RPMI7951 (cell line): ENCODE data around the gene APRT. TPM values are rescaled to one million over a fixed set of nuclear protein-coding genes. Genes with fewer than 3 reads are reported as not detected.
"Not testable (repeated sequence)": the region's sequence is repeated elsewhere in the genome, so short reads cannot be mapped to it uniquely, and the experiment has no call there.

Experiments used
- DNase-seq: peaks from one replicate; pipeline ENCODE4 v3.0.0-alpha.2; 2012; ENCODE audit warnings: low read depth
- total RNA-seq: library from RNA; depleted of rRNA; stranded (reverse); fragments of >200 nt; shearing (Covaris generic); gene quantifications from 2 replicates; pipeline ENCODE4 v1.2.3, GENCODE V29; 2014

The APRT gene
- total RNA-seq, 1 experiment from 2014 or later: 122 TPM

- not testable (repeated sequence) for DNase-seq
Measured at GRCh38 chr16:88788749-88789148, 23.0 kb downstream of the APRT start.

DNA sequence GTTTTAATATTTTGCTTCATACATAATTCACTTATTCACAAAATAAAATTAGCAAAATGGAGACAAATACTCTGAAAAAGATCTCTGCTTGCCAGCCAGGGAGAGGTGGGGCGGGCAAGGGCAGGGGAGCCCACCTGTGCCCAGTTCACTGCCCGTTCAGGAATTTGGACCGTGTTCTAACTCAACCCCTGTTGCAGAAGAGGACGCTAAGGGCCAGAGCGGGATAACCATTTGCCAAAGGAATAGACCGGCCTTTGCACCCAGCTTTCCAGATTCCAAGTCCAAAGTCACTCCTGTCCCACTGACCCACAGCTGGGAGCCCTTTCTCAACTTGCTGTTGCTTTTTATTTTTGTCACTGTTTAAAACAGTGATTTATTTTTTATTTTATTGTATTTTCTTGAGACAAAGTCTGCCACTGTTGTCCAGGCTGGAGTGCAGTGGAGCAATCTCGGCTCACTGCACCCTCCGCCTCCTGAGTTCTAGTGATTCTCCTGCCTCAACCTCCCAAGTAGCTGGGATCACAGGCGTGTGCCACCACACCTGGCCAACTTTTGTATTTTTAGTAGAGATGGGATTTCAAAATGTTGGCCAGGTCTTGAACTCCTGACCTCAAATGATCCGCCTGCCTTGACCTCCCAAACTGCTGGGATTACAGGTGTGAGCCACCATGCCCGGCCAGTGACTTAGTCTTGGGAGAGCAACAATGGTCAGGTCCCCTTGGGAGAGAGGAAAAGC lies 24.0 kb downstream of the APRT start:
- no peak for DNase-seq

DNA sequence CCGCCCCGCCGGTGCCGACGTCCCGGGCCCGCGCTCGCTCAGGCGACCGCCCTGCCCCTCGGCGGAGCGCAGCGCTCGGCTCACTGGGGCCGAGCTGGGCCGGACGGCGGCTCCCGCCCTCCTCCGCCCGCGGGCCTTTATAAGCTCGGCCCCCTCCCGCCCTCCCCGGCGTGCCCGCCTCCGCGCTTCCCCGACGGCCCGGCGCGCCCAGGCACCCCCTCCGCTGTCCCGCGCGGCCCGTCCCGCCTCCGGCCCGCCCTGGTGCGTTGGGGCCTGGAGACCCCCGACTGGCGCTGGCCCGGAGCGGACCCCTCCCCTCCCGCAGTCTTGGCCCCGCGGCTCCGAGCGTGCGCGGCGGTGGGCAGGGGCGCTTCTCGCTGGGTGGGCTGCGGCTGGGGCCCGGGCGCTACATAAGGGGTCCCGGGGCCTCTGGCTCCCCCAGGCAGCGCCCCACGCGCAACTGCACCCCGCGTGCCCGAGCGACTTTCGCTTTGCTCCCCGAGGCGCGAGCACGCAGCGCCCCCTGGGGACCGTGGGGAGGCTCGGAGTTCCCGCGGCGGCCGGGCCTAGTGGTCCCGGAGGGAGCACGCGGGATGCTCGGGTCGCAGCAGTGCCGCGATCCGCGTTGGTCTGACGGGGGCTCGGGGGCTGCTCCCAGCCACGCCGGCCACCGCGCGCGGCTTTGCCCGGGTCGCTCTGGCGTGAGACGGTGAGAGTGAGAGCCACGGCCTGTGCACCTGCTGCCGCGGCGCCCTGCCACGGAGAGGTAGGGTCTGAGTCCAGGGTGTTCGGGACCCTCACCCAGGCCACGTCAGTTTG lies 26.4 kb downstream of the APRT start, which contains the start of gene PIEZO1:
Gene PIEZO1 (minus strand): TSS at position 115 of the 819 bp plus-strand sequence. CDS start 256 bp downstream, outside the sequence.
- DNase-seq: peak; percentile 65

GRCh38 chr16:88784856-88785105 lies 26.9 kb downstream of the APRT start:
- no peak for DNase-seq

- DNase-seq: peak; percentile 85
Measured at GRCh38 chr16:88784074-88784855, 27.5 kb downstream of the APRT start.

DNA sequence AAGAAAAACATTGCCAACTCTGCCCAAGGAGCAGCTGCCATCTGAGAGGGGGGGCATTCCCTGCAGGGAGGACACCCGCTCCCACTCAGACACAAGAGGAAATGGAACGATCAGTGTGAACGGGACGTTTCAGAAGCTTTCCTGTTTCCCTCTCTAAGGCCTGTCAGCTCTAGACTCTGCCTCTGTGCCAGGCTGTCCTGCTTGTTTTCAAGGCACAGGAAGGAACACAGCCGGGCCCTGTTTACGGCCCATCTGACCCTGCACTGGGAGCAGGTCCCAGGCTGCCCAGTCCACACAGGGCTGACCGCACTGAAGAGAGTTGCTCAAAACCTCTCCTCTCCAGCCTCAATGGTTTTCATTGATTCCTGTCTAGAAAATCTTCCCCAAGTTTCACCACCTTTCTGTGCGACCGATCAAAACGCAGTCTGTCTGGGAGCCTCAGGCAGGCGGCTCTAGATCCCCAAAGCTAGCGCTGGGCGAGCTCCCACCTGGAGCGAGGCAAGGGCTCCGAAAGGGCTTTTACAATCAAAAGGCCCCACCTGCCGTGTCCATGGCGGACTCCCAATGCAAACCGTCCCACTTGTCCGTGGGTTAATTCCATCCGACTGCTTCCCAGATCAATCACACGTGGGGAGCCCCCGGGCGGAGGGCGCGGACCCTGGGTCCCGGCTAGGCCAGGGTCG lies 28.2 kb downstream of the APRT start:
- DNase-seq: peak; percentile 57

- peak; percentile 84 for DNase-seq
Measured at GRCh38 chr16:88782454-88783390, 29.0 kb downstream of the APRT start.

DNA sequence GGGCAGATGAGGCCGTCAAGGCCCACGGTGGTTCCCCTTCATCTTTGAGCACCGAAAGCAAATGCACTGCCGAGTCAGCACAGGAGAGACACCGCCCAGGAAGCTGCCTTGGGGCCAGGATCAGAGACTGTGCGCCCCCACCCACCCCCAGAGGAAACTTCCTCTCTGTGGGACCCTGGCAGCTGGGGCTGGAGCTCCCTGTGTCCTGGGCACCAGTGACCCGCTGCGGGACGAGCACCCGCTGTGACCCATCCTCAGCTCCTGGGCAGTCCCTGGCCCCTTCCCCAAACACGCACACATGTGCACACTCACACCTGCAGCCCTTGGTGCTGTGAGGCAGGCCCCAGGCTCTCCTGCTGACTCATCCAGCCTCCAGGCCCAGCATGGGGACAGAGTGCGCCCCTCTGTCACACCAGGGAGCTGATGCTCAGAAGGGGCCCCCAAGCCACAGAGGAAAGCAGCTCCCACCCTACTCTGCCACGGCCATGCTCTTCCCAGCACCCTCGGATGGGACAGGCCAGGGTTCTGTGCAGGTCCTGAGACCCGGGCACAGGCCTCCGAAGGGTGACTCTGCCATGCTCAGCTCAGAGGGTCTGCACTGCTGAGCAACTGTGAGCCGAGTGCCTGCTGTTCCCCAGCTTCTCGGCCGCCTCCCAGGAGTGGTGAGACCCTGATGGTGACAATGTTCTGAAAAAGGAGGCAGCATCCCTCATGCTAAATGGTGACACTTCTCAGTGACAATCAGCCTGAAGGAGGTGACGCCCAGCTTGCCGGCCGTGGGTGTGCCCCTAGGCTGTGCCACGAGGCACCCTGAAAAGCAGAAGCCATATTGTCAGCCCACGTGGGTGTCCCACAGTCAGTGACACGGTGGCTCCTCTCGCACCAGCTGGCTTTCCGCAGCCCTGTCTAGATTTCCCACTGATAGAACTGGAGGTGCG lies 30.3 kb downstream of the APRT start:
- no peak for DNase-seq

GRCh38 chr16:88780142-88781062 lies 31.3 kb downstream of the APRT start:
- no peak for DNase-seq

- DNase-seq: no peak
Measured at GRCh38 chr16:88779406-88780141, 32.2 kb downstream of the APRT start.

- DNase-seq: no peak
Measured at GRCh38 chr16:88778541-88779065, 33.1 kb downstream of the APRT start.

DNA sequence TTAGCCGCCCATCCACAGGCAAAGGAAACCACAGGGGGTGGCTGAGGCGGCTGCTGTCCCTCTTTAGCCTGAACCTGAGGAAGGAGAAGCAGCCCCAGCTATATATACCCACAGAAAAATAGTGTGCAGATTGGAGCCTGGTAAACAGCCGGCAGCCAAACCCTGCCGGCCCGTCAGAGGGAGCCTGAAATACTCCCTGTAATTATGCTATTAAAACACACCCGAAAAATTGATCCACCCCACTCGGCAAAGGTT lies 33.5 kb downstream of the APRT start:
- no peak for DNase-seq

- DNase-seq: no peak
Measured at GRCh38 chr16:88777471-88778270, 34.1 kb downstream of the APRT start.

GRCh38 chr16:88775825-88776224 lies 35.9 kb downstream of the APRT start:
- DNase-seq: no peak

DNA sequence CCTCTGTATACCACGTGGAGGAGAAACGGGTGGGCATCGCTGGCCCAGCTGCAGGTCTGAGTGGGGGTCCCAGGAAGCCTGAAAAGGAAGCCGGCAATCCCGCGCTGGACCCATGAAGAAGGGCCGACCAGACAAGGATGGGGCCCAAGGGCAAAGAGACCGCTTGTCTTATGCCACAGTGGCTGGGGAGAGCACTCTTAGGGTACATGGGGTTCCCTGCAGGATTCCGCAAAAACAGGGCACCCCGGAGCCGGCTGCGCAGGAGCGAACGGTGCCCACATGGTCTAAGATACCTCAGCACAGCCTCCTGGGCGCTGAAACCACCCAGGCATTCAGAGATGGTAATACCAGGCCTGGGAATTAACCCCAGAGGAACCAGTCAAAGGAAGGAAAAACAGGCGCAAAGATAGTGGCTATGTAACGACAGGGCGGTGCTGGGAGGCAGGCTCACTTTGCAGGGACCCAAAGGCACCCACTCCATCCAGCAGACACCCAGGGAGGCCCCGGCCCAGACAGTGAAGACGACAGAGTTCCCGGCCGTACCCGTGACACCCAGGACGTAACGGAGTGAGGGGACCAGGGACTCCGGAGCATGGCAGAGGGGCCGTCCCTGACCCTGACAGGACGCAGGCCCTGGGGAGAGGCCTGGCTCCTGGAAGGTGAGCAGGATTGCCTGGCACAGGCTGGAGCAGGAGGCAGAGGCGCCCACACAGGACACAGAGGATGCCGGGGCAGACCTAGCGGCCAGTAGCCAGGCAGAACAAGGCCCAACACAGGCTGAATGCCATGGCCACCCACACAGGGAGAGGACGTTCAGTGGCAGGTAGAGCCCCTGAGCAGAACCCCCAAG lies 37.0 kb downstream of the APRT start:
- no peak for DNase-seq

DNA sequence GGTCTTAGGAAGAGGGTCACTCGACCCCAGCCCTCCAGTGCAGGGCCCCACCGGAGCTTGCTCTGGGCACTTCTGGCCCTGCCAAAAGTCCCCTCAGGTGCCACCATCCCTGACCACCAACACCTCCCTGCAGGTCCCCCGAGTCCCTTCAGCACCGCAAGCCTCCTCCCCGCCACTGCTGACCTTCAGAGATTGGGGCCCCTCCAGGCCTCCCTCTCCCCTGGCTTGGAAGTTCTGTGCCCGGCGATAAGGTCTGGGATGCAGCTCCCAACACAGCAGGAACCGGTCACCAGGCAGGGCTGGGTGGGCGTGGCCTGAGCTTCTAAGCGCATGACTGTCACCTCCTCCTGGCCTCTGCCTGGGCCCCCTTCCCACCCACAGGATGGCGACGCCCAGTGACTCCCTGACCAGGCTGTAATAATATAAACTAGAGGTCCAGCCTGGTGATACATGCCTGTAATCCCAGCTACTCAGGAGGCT lies 37.9 kb downstream of the APRT start:
- DNase-seq: peak; percentile 70
